HepG2 (cell line): ENCODE data around the gene UQCR11.

Experiments used
- ZNF354B ChIP-seq: sonication (generic); formaldehyde crosslinking; IDR thresholded peaks from 2 replicates; pipeline ENCODE4 v1.8.0; 2022; ENCODE audit warnings: mild to moderate bottlenecking, missing genetic modification reagents
- ZNF713 ChIP-seq: sonication (generic); formaldehyde crosslinking; IDR thresholded peaks from 2 replicates; pipeline ENCODE4 v1.4.0; 2020; ENCODE audit warnings: mild to moderate bottlenecking, missing genetic modification reagents

- TF ChIP-seq ZNF354B (CRISPR knock-in tag): no peak
- TF ChIP-seq ZNF713: no peak
Measured at GRCh38 chr19:1606138-1606651, 933 bp upstream of the UQCR11 start.
